CD4-positive, alpha-beta T cell (primary cell): ENCODE measurements around the gene LMTK3. TPM values are rescaled to one million over a fixed set of nuclear protein-coding genes. Genes with fewer than 3 reads are reported as not detected.

Source experiments
- ATAC-seq: fragments of 200-7000 bp; cut with Tn5 transposase; one replicate; pipeline ENCODE4 v1.10.0; 2022; ENCODE audit warnings: mild to moderate bottlenecking; ENCODE audit not compliant: poor library complexity
- CTCF ChIA-PET: fragments of 350-600 bp; sonication (Branson Sonifier 250); formaldehyde crosslinking; loops from one replicate; lab custom pipeline; 2021; ENCODE audit warnings: antibody characterized with exemption, inconsistent platforms; lab: Charles Lee
- POLR2A ChIA-PET: fragments of 350-600 bp; sonication (Branson Sonifier 250); formaldehyde crosslinking; loops from one replicate; lab custom pipeline; 2021; ENCODE audit warnings: antibody characterized with exemption, inconsistent platforms; lab: Charles Lee
- DNase-seq, 14 experiments: peaks; one replicate each; pipeline ENCODE4 v3.0.0-alpha.2; 2013 to 2020; ENCODE audit warnings: mixed read lengths in 2 of 14
- H3K27ac ChIP-seq, 2 donors: one replicate each; pipeline versions ENCODE4 v1.5.1 to v1.7.0; 2013; ENCODE audit warnings: low read length in 2 of 2, low read depth in 1 of 2, mild to moderate bottlenecking in 1 of 2
- H3K27me3 ChIP-seq, 2 experiments: 1 replicate in 1 of 2; 2 replicates in 1 of 2; pipeline versions ENCODE4 v1.6.1 to v1.7.0; 2013; ENCODE audit warnings: low read length in 2 of 2, control low read depth in 1 of 2, mild to moderate bottlenecking in 1 of 2, moderate library complexity in 1 of 2; ENCODE audit not compliant: insufficient read depth in 2 of 2, control insufficient read depth in 1 of 2
- H3K36me3 ChIP-seq: one replicate; pipeline ENCODE4 v1.6.1; 2013; ENCODE audit warnings: low read length, control low read depth; ENCODE audit not compliant: insufficient read depth
- H3K4me1 ChIP-seq: one replicate; pipeline ENCODE4 v1.6.1; 2013; ENCODE audit warnings: low read length, control low read depth; ENCODE audit not compliant: insufficient read depth
- H3K4me3 ChIP-seq: one replicate; pipeline ENCODE4 v1.5.1; 2013; ENCODE audit warnings: mild to moderate bottlenecking, low read length, moderate library complexity
- H3K9me3 ChIP-seq, 2 experiments: 1 replicate in 1 of 2; 2 replicates in 1 of 2; pipeline versions ENCODE4 v1.6.1 to v1.7.0; 2013; ENCODE audit warnings: low read length in 2 of 2, mild to moderate bottlenecking in 2 of 2, control low read depth in 1 of 2, moderate library complexity in 1 of 2; ENCODE audit not compliant: control insufficient read depth in 1 of 2, insufficient read depth in 1 of 2
- H3K27ac Mint-ChIP-seq: one replicate; pipeline ENCODE4 v1.8.0; 2020; ENCODE audit warnings: mixed read lengths
- H3K27me3 Mint-ChIP-seq: one replicate; pipeline ENCODE4 v1.8.0; 2021; ENCODE audit warnings: mixed read lengths
- H3K36me3 Mint-ChIP-seq: one replicate; pipeline ENCODE4 v1.8.0; 2021; ENCODE audit warnings: low read depth, mixed read lengths
- H3K4me1 Mint-ChIP-seq: one replicate; pipeline ENCODE4 v1.8.0; 2021; ENCODE audit warnings: low read depth, mixed read lengths
- H3K4me3 Mint-ChIP-seq: one replicate; pipeline ENCODE4 v1.8.0; 2020; ENCODE audit warnings: mild to moderate bottlenecking, mixed read lengths
- H3K9me3 Mint-ChIP-seq: one replicate; pipeline ENCODE4 v1.8.0; 2020; ENCODE audit warnings: mixed read lengths
- CTCF ChIP-seq: fragments of 200-600 bp; IDR thresholded peaks from one replicate; pipeline ENCODE4 v1.8.0; 2022; ENCODE audit warnings: antibody characterized with exemption, mild to moderate bottlenecking
- intact Hi-C, 2 experiments: fragments of 100-400 bp; cut with DNase I in 1 of 2; cut with micrococcal nuclease in 1 of 2; formaldehyde crosslinking; loops; one replicate each; pipeline versions ENCODE4 v1.15.1 to v1.9.0; 2023 to 2025; cut with DNase I, micrococcal nuclease
- total RNA-seq, 174 experiments: library from RNA in 2 of 174; stranded (reverse) in 2 of 174; gene quantifications; one replicate each; pipeline ENCODE4 v1.2.3 and lab custom pipeline; 2021 to 2026

Gene LMTK3
- total RNA-seq, 2 experiments from 2014 or later: 15.6 to 18.9 TPM

- no peak for TF ChIP-seq CTCF
- no peaks in the 10 kb centered on the region for H3K4me1 ChIP-seq
- ChIA-PET POLR2A (interaction anchor here (0.6 kb wide), 1 partner anchor 10 kb away, joined by 3 read pairs; no protein-coding TSS in a partner anchor), CTCF (no interaction called here)
- H3K4me3 Mint-ChIP-seq: no peak overlapping the region
- intact Hi-C loops: no loop called here
- peaks cover 5% of the 10 kb centered on the region for H3K4me1 Mint-ChIP-seq
- no peaks in the 10 kb centered on the region for H3K9me3 ChIP-seq
- H3K27me3 Mint-ChIP-seq: no peaks in the 10 kb centered on the region
- H3K9me3 Mint-ChIP-seq: no peaks in the 10 kb centered on the region
- no peak for ATAC-seq
- peaks cover 45% of the 10 kb centered on the region for H3K36me3 Mint-ChIP-seq
- no peak overlapping the region for H3K27ac Mint-ChIP-seq
- DNase-seq: no peak
- no peak overlapping the region for H3K27ac ChIP-seq
- peaks cover 55% of the 10 kb centered on the region for H3K36me3 ChIP-seq
- H3K27me3 ChIP-seq: no peaks in the 10 kb centered on the region
- H3K4me3 ChIP-seq: no peak overlapping the region
Measured at GRCh38 chr19:48455908-48456562, 55.6 kb downstream of the LMTK3 start.

- no peak within 1 kb of the TSS for H3K27ac ChIP-seq
- no peaks in the 10 kb centered on the region for H3K27me3 Mint-ChIP-seq
- H3K4me3 ChIP-seq: no peak within 1 kb of the TSS
- peaks cover 50% of the 10 kb centered on the region for H3K36me3 Mint-ChIP-seq
- ChIA-PET CTCF (no interaction called here), POLR2A (interaction anchor here (0.6 kb wide), 1 partner anchor 9 kb away, joined by 3 read pairs; no protein-coding TSS in a partner anchor)
- H3K4me1 Mint-ChIP-seq: peaks cover 5% of the 10 kb centered on the region
- no peaks in the 10 kb centered on the region for H3K9me3 Mint-ChIP-seq
- no peaks in the 10 kb centered on the region for H3K27me3 ChIP-seq
- no peaks in the 10 kb centered on the region for H3K4me1 ChIP-seq
- H3K27ac Mint-ChIP-seq: no peak within 1 kb of the TSS
- TF ChIP-seq CTCF: no peak
- H3K4me3 Mint-ChIP-seq: no peak within 1 kb of the TSS
- no peaks in the 10 kb centered on the region for H3K9me3 ChIP-seq
- peaks cover 62% of the 10 kb centered on the region for H3K36me3 ChIP-seq
- intact Hi-C loops: no loop called here
- ATAC-seq: no peak
- no peak for DNase-seq
Measured at GRCh38 chr19:48455171-48455907, 56.3 kb downstream of the LMTK3 start, which contains the start of gene KCNJ14. TSS of gene KCNJ14 (plus strand) at chr19:48455574. CDS start at chr19:48461725, 6,151 bp downstream.

- Mint-ChIP-seq H3K4me1 (peaks cover 5% of the 10 kb centered on the region), H3K27ac (no peak overlapping the region), H3K4me3 (no peak overlapping the region), H3K9me3 (no peaks in the 10 kb centered on the region), H3K27me3 (no peaks in the 10 kb centered on the region), H3K36me3 (peaks cover 55% of the 10 kb centered on the region)
- H3K4me3 ChIP-seq: no peak overlapping the region
- H3K36me3 ChIP-seq: peaks cover 73% of the 10 kb centered on the region
- H3K27ac ChIP-seq: no peak overlapping the region
- intact Hi-C loops: no loop called here
- H3K4me1 ChIP-seq: no peaks in the 10 kb centered on the region
- ChIA-PET CTCF (no interaction called here), POLR2A (no interaction called here)
- DNase-seq (no peak), ATAC-seq (no peak)
- no peaks in the 10 kb centered on the region for H3K9me3 ChIP-seq
- TF ChIP-seq CTCF: no peak
- no peaks in the 10 kb centered on the region for H3K27me3 ChIP-seq
Measured at GRCh38 chr19:48454150-48454730, 57.4 kb downstream of the LMTK3 start.
